DOHH2 (cell line): Measurements from ENCODE around the gene SOD2.
"Not testable (repeated sequence)": the region's sequence is repeated elsewhere in the genome, so short reads cannot be mapped to it uniquely, and the experiment has no call there.

Experiments used
- H3F3A ChIP-seq: fragments of 200-600 bp; sonication (generic), shearing (Covaris generic); 2 replicates; pipeline ENCODE4 v1.6.0; 2016; ENCODE audit warnings: antibody characterized with exemption, mild to moderate bottlenecking; ENCODE audit not compliant: control insufficient read depth, insufficient read depth
- H3K27ac ChIP-seq: fragments of 200-600 bp; sonication (generic); 2 replicates; pipeline ENCODE4 v1.5.1; 2014; ENCODE audit warnings: low read depth, mild to moderate bottlenecking, low read length, moderate library complexity
- H3K27me3 ChIP-seq: fragments of 200-600 bp; sonication (generic); 2 replicates; pipeline ENCODE4 v1.6.1; 2014; ENCODE audit warnings: mild to moderate bottlenecking, low read length, mixed read lengths; ENCODE audit not compliant: control insufficient read depth
- H3K36me3 ChIP-seq: fragments of 200-600 bp; sonication (generic); 2 replicates; pipeline ENCODE4 v1.6.1; 2014; ENCODE audit warnings: mild to moderate bottlenecking, low read length, moderate library complexity, mixed read lengths; ENCODE audit not compliant: control insufficient read depth
- H3K4me1 ChIP-seq: fragments of 200-600 bp; sonication (generic); 2 replicates; pipeline ENCODE4 v1.6.1; 2014; ENCODE audit warnings: mild to moderate bottlenecking, low read length, mixed read lengths; ENCODE audit not compliant: control insufficient read depth
- H3K4me2 ChIP-seq: fragments of 200-600 bp; sonication (generic); 2 replicates; pipeline ENCODE4 v1.6.0; 2014; ENCODE audit warnings: mild to moderate bottlenecking, low read length, moderate library complexity
- H3K4me3 ChIP-seq: fragments of 200-600 bp; sonication (generic); 2 replicates; pipeline ENCODE4 v1.5.1; 2014; ENCODE audit warnings: mild to moderate bottlenecking, low read length, mixed read lengths
- H3K79me2 ChIP-seq: fragments of 200-600 bp; sonication (generic); 2 replicates; pipeline ENCODE4 v1.6.1; 2014; ENCODE audit warnings: mild to moderate bottlenecking, low read length, mixed read lengths; ENCODE audit not compliant: control insufficient read depth
- H3K9me2 ChIP-seq: fragments of 200-600 bp; sonication (generic); replicated peaks from 2 replicates; pipeline ENCODE4 v1.6.1; 2014; ENCODE audit warnings: mild to moderate bottlenecking, low read length, mixed read lengths; ENCODE audit not compliant: control insufficient read depth
- H3K9me3 ChIP-seq: fragments of 200-600 bp; sonication (generic); 2 replicates; pipeline ENCODE4 v1.6.1; 2014; ENCODE audit warnings: antibody characterized with exemption, low read length, mixed read lengths; ENCODE audit not compliant: control insufficient read depth, insufficient read depth
- H4K20me1 ChIP-seq: fragments of 200-600 bp; sonication (generic); 2 replicates; pipeline ENCODE4 v1.6.0; 2014; ENCODE audit warnings: low read depth, mild to moderate bottlenecking, antibody characterized with exemption, low read length, moderate library complexity; ENCODE audit not compliant: control insufficient read depth, insufficient read depth
- EZH2phosphoT487 ChIP-seq: fragments of 200-600 bp; sonication (generic); IDR thresholded peaks from 2 replicates; pipeline ENCODE4 v1.6.1; 2017; ENCODE audit warnings: borderline replicate concordance, mild to moderate bottlenecking, antibody characterized with exemption, low read length, moderate library complexity, mixed read lengths
- TF ChIP-seq, protein P1 (sequence below): fragments of 200-600 bp; sonication (generic); IDR thresholded peaks from one replicate; pipeline ENCODE4 v1.5.1; 2014; ENCODE audit warnings: antibody characterized with exemption, mild to moderate bottlenecking, low read depth, low read length; ENCODE audit not compliant: poor library complexity, severe bottlenecking

SOD2 gene

DNA sequence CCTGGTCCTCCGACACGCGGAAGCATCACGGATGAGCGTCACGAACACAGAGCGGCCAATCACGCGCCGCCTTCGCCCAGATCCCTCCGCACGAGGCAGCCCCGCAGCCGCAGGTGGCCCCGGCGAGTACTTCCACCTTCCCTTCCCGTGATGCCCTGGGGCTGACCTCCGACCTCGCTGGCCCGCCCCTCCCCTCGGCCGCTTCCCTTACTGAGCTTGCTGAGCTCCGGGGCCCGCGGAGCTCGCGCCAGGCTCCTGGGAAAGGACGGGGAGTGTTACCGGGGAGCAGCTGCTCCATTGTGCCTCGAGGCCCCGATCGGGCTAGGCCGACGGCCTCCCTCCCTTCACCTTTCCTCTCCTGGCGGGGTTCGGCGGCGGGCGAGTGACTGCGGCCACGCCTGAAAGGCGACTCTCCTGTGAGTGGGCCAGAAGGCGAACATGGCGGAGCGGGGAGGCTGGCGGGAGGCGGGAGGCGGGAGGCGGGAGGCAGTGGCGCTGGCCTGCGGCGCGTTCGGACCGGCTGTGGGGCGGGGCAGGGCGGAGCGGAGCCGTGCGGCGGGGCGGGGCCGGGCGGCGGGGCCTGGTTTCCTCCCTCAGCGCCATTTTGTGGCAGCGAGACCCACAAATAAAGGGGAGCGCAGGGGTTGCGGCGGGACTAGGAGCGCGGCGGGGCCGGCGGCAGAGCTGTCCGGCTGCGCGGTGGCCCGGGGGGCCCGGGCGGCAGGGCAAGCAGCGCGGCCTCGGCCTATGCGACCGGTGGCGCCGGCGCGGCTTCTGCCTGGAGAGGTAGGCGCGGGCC, 34.1 kb upstream of the SOD2 start, which contains the start of gene WTAP:
TSS of gene WTAP (plus strand) at position 589 of the 799 bp plus-strand sequence. CDS start 8,760 bp downstream, outside the sequence.
- Histone ChIP-seq H3K27me3 (no peaks in the 10 kb centered on the region), H3K36me3 (peaks cover 77% of the 10 kb centered on the region), H3K4me3 (peak within 1 kb of the TSS; percentile 81), H3F3A (no peaks in the 10 kb centered on the region; the same call in 1 of the 2 replicates), H4K20me1 (peaks cover 40% of the 10 kb centered on the region), H3K9me3 (no peaks in the 10 kb centered on the region), H3K4me2 (peak within 1 kb of the TSS; percentile 88), H3K9me2 (no peaks in the 10 kb centered on the region), H3K79me2 (peaks cover 98% of the 10 kb centered on the region), H3K27ac (peak within 1 kb of the TSS; percentile 87), H3K4me1 (peaks cover 55% of the 10 kb centered on the region)
- no peak for TF ChIP-seq EZH2phosphoT487
- TF ChIP-seq, protein P1, sequence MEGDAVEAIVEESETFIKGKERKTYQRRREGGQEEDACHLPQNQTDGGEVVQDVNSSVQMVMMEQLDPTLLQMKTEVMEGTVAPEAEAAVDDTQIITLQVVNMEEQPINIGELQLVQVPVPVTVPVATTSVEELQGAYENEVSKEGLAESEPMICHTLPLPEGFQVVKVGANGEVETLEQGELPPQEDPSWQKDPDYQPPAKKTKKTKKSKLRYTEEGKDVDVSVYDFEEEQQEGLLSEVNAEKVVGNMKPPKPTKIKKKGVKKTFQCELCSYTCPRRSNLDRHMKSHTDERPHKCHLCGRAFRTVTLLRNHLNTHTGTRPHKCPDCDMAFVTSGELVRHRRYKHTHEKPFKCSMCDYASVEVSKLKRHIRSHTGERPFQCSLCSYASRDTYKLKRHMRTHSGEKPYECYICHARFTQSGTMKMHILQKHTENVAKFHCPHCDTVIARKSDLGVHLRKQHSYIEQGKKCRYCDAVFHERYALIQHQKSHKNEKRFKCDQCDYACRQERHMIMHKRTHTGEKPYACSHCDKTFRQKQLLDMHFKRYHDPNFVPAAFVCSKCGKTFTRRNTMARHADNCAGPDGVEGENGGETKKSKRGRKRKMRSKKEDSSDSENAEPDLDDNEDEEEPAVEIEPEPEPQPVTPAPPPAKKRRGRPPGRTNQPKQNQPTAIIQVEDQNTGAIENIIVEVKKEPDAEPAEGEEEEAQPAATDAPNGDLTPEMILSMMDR = no peak

- Histone ChIP-seq H3F3A (no peaks in the 10 kb centered on the region; the same call in 1 of the 2 replicates), H3K9me2 (no peaks in the 10 kb centered on the region), H3K9me3 (no peaks in the 10 kb centered on the region), H3K4me2 (peak overlapping the region; percentile 88), H4K20me1 (peaks cover 32% of the 10 kb centered on the region), H3K79me2 (peaks cover 93% of the 10 kb centered on the region), H3K4me1 (peaks cover 48% of the 10 kb centered on the region), H3K27ac (peak overlapping the region; percentile 87), H3K27me3 (no peaks in the 10 kb centered on the region), H3K4me3 (peak overlapping the region; percentile 81), H3K36me3 (peaks cover 70% of the 10 kb centered on the region)
- no peak for TF ChIP-seq EZH2phosphoT487
- TF ChIP-seq, protein P1 = peak; percentile 7
Measured at GRCh38 chr6:159726255-159726917, 33.3 kb upstream of the SOD2 start.

- not testable (repeated sequence) for H3F3A ChIP-seq, H3K27ac ChIP-seq, H3K9me2 ChIP-seq, H3K27me3 ChIP-seq, H3K9me3 ChIP-seq
- Histone ChIP-seq H3K79me2 (peaks cover 83% of the 10 kb centered on the region), H4K20me1 (peaks cover 21% of the 10 kb centered on the region), H3K4me1 (peaks cover 36% of the 10 kb centered on the region), H3K4me2 (peak overlapping the region; percentile 88), H3K36me3 (peaks cover 58% of the 10 kb centered on the region), H3K4me3 (peak overlapping the region; percentile 81)
Measured at GRCh38 chr6:159725208-159725607, 32.2 kb upstream of the SOD2 start.

DNA sequence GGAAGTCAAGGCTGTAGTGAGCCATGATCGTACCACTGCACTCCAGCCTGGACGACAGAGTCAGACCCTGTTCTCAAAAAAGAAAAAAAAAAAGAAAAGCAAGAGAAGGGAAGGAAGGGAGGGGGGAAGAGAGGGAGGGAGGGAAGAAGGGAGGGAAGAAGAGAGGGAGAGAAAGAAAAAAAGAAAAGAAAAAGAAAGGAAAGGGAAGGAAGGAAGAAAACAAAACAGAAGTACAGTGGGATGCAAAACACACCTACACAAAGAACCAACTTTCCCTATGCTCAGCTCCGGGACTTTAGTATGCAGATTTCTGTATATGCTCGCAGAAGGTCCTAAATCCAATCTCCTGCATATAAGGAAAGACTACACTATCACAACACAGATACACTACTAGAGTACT, 31.7 kb upstream of the SOD2 start:
- Histone ChIP-seq H3F3A (no peaks in the 10 kb centered on the region), H3K36me3 (peaks cover 54% of the 10 kb centered on the region), H3K9me2 (no peaks in the 10 kb centered on the region), H3K4me2 (peak overlapping the region; percentile 88), H3K4me3 (peak overlapping the region; percentile 81; the same call in 1 of the 2 replicates), H3K27me3 (no peaks in the 10 kb centered on the region), H4K20me1 (peaks cover 16% of the 10 kb centered on the region), H3K79me2 (peaks cover 80% of the 10 kb centered on the region), H3K27ac (no peak overlapping the region), H3K9me3 (no peaks in the 10 kb centered on the region), H3K4me1 (peaks cover 32% of the 10 kb centered on the region)
- TF ChIP-seq, protein P1 = no peak
- TF ChIP-seq EZH2phosphoT487 = no peak
